AML-193 (cell line): ENCODE data around the gene KIAA1217.
"Not testable (repeated sequence)": the region's sequence is repeated elsewhere in the genome, so short reads cannot be mapped to it uniquely, and the experiment has no call there.

Experiments used
- DNase-seq, 2 experiments: peaks; one replicate each; lab custom pipeline; 2025; lab: John Stamatoyannopoulos, UW

Gene KIAA1217

DNA sequence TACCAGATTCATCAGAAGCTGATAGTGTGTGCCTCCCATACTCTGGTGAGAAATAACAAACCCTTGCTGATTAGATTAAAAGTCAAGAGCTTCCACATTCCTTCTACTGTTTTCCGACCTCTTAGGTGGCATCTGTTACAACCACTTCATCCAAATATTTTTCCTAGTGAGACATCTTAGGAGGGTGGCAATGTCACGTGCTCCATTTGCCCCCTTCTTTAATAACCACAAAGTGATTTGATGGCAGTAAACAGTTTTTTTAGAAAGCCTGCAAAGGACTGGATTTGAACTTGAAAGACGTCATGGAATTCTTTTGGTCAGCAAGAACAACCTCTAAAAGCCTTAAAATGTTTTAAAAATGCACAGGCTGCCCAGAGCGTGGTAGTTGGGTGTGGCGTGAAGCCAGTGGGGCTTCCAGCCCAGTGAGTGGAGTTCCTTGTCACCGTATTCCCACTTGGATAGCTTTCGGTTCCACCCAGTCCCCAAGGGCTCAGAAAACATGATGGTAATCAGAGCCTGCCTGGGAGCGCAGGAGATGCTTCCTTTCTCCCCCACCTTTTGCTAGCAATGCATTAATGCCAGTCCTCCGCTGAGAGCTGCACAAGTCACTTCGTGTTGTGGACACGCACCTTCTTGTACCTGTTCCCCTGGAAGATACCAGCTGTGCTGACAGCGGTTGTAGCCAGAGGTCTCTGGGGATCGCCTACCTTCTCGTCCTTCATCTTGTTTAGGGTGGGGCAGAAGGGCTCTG lies 256.4 kb downstream of the KIAA1217 start:
- DNase-seq = no peak

DNA sequence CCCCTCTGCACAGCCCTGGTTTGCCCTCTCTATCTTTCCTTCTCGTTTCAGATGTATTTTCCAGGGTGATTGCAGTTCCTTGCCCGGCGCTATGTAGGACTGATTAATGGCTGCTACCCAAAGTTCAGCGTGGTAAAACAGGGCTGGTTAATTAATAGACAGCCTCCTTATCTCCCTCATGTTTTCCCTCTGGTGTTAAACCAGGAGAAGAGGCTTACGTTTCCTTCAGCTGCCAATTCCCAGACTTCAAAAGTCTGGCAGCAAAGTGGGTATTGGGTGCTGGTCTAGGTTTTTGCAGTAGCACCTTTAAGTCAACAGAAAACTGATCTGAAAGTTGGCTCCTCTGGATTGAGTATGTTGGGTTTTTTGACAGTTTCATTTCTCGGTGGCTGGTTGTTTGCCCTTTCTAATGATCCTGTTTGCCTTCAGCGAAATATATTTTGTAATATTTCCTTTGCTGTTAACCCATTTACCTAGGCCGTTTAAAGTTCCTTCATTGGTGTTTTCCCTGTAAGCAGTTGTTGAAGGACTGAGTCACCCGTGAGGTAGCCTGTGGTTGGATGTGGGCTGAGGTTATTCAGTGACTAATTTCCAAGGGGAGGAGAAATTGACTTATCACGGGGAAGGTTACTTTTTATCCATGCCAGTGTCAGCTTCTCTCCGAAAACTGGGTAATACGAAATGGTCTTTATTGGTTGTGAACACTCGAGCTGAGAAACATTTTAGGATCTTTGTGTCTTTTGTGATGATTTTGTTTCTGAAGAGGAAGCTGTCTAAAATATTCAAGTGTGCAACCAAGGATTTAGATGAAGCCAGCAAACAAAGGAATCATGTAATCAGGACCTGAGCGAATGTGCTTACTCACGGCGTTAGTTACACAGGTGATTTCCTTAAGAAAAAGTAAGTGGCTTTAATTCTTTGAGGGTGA lies 257.2 kb downstream of the KIAA1217 start:
- DNase-seq = peak; percentile 92 to 93

DNA sequence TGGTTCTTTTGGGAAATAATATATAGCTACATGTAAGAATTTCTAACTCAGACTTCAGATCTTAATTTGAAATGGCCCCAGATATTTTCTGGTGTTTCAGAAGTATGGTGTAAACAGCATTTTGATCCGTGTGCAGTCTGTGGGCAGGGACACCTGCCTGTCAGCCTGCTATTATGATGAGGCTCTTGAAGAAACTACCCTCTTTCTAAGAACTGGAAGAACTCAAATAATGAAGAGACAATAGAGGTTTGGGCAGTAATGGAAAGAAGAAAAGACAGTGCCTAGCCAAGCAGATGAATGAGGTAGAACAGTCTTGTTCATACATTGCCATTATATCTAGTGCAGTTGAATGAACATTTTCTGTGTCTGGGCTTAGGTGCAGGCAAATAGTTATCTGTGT lies 258.2 kb downstream of the KIAA1217 start:
- DNase-seq = peak; percentile 17 to 22

DNA sequence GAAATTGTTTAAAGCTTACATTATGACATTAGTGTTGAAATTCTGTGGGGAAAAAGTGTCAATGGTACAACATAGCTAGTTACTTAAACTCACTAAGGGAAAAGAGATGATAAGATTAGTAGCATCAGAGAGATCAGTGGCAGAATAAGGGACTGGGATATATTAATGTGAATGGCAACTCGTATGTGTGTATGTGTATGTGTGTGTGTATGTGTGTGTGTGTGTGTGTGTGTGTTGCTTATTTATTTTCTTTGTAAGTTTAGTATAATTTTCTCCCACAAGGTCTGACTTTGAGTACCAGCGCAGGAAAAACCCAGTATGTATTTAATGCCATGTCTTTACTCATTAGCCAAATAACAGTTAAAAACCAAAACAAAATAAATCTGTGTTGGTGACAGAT lies 258.7 kb downstream of the KIAA1217 start:
- no peak for DNase-seq

DNA sequence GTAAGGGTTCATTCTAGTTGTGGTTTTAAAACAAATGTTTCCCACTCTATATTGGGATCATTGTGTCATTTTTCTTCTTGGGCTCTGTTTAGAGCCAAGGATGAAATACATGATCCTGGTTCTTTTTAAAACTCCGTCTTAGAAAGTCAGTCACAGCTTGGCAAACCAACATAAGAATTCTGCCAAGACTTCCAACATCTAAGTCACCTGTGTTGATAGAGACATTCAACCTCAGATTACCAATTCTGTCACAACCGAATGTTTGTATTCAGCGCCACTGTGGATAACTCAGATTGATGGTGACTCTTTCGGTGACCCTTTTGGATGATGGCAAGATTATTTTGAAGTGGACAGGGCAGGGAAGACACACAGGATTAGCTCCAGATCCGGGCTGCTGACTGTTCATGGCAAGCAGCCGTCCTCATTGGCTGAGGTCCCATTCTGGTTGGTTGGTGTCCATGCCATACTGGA lies 259.4 kb downstream of the KIAA1217 start:
- no peak for DNase-seq

DNA sequence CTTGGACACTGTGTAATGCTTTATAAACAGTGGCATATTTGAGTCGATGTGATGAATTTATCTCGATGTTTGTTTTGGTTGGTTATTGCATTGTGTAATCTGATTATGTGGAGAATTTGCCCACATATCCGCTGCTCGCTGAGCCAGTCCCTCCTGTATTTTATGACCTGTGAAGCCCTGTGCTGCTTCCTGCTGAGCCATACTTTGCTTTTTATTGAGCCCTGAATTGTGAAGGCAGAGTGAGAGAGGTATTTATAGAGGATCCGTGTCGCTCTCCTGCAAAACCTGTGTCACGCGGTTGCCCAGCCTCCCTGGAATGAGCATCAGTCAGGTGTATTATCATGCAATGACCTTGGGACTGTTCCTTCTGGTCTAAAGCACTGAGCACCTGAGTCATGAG lies 261.1 kb downstream of the KIAA1217 start:
- no peak for DNase-seq

DNA sequence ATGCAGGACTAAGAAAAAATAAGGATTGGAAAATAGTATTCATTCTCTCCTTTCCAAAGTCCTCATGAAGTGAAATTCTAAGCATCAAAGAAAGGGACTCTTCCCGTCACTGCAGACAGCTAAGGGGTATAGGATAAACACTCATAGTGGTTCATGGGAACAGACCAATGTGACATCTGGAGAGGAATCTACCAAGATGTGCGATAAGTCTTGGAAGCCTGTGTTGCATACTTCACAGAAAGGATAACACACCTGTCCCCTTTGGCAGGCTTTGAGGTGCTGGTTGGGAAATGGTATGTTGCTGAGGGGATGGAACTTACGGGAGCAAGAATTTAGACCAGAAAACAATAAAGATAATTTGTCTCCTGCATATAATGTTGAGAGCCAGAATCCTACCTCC lies 266.7 kb downstream of the KIAA1217 start:
- no peak for DNase-seq

DNA sequence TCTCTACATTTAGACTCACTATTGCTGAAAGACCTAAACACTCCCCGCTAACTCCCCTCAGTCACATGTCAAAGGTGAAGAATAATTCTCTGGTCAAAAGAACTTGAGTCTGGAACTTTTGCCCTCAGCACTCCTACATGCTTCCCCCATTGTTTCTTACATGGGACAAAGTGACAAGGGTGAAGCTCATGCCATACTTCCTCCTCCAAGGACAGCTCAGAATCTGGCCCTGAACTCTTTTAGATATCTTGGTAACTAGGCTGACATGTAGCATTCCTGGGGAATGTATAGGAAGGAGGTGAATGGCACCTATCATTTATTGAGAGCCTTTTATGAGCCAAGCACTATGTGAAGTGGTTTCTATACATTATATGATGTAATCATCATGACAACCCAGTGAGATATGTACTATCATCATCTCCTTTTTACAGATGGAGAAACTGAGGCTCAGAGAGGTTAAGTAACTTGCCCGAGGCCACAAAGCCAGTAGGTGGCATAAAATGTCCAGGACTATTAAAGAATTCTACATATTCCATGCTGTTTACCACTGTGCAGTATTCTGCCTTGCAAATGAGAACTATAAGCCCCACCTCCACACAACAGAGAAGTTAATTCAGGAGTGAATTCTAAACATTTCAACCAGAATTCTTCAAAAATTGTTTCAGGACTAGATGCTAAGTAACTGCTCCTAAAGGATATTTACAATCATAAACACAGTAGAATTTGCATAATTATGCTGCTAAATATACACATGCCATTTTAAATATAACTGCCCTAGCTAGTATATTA lies 268.2 kb downstream of the KIAA1217 start:
- no peak for DNase-seq

DNA sequence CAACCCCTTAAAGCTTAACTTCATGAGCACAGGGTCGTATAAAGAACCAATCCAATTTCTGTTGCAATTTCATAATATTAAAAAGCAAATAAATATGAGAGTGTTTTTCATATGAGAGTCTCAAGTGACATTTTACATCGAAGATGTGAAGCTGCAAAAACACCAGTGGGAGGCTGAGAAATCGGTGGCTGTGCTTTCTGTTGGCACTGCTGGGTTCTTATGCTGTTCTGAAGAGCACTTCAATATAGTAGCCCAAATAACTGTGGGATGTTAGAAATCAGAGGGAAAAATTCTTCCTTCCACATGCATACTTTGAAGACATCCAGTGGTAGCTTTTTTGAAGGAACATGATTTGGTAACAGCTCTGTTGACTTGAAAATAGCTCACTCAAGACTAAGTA lies 269.0 kb downstream of the KIAA1217 start:
- DNase-seq = no peak

DNA sequence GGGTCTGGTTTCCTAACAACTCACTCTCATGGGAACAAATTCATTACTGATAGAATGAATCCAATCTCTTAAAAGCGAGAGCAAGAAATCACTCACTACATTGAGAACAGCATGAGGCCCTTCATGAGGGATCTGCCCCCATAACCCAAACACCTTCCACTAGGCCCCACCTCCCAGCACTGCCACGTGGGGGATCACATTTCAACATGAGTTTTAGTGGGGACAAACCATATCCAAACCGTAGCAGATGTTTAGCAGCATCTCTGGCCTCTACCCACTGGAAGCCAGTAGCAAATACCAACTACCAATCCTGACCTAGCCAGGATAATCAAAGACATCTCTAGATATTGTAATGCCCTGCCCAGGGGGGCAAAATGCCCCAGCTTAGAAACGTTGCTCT lies 270.9 kb downstream of the KIAA1217 start:
- no peak for DNase-seq

DNA sequence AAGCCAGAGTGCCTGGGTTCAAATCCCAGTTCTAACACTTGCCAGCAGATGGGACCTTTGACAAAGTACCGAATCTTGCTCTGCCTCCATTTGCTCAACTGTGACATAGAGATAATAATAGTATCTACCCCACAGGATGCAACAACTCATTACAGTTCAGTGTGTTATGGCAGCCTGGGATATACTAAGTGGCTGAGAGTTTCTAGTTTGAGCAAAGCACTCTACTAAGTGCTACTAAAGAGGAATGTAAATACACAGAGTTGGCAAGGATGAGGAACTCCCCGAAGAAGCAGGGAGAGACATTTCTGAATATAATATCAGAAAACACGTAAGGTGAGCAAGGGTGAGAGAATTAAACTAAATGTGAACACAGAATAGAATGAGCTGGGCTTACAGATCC lies 271.5 kb downstream of the KIAA1217 start:
- DNase-seq = no peak

DNA sequence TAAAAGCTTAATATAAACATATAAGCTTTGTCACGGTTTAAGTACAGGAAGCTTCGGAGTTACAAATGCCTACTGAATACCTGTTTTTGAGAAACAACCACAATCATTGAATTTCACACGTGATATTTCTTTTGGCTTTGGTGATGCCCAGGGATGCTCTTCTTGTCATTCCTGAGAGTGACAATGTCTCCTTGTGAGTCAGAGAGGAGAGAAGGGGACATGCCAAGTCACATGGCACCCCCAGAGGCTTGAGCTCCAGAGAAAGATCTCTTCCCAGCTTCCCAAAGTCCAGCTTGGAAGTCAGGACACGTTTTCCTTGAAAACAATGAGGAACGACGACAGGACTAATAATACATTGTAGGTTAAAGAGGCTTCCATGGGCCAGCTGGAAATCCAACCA lies 272.3 kb downstream of the KIAA1217 start:
- DNase-seq = no peak

DNA sequence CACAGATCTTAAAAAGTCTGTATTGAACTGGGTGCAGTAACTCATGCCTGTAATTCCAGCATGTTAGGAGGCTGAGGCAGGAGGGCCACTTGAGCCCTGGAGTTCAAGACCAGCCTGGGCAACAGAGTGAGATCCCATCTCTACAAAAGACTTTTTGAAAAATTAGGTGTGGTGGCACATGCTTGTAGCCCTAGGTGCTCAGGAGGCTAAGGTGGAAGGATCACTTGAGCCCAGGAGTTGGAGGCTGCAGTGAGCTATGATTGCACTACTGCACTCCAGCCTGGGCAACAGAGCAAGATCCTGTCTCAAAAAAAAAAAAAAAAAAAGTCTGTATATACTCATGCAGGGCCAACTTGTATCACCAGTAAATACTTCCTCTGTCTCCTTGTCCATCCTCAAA lies 273.8 kb downstream of the KIAA1217 start:
- DNase-seq = not testable (repeated sequence)

DNA sequence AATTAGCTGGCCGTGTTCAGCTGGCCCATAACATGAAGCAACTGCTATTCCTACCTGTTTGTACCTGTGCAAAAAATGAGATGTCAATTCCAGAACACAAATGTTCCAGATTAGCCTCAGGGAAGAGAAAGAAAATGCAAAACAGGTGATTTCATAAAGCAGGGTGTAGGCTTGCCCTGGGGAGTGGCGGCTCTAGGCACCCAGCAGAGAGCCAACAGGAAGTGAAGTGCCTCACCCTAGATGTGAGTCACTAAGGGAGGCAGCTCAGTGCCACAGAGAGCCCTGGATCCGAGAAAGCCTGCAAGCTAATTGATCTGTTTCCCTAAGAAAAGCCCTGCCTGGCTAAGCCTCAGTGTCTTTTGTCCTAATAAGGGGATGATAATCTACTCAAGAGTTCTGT lies 274.8 kb downstream of the KIAA1217 start:
- peak; percentile 61 to 82 for DNase-seq

DNA sequence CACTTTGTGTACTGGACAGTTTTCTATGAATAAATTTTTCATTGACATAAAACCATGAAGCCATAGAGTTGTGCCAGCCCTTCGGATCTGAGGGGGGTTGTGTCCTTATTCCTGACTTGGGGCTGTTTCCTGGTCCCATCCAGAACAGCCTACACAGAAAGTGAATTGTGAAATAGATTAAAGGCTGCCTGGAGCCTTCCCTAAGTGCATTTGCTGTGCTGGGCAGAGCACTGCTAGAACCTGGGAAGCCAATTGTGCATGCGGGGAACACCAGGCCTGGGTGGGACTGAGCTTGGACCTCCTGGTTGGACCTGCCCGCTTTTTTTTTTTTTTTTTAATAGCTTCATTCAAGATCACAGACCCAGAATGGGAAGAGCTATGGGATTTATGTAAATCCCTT lies 275.8 kb downstream of the KIAA1217 start:
- no peak for DNase-seq

DNA sequence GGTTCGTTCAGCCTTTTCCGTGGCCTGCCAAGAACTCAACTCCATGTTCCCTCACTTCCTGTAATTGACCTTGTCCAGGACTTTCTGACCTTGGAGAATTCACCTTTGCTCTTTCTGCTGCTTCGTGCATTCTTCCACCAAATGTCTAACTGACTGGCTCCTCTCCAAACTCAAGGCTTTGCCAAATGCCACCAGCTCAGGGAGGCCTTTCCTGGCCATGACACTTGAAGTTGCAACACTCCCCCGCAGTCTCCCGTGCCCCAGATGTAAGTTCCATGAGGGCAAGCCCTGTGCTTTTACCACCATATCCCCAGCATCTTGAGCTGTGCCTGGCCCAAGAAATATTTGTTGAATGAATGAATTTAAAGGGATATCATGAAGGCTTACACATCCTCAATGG lies 276.4 kb downstream of the KIAA1217 start:
- no peak for DNase-seq

DNA sequence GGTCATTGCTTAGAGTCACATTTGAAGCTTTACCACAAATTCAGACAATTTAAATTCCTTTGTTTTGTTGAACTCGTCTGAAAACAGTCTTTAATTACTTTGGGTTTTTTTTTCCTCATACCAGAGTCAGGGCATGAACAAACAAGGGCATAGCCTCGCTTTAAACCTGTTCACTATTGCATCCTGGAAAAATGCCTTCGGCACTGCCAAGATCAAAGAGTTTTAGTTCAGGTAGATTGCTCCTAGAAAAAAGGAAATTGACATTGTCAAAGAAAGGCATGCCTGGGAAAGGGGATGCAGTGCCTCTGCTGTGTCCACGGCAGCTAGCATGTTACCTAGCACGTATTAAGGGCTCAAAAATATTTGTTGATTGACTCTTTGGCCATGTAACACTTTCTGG lies 279.7 kb downstream of the KIAA1217 start:
- no peak for DNase-seq

DNA sequence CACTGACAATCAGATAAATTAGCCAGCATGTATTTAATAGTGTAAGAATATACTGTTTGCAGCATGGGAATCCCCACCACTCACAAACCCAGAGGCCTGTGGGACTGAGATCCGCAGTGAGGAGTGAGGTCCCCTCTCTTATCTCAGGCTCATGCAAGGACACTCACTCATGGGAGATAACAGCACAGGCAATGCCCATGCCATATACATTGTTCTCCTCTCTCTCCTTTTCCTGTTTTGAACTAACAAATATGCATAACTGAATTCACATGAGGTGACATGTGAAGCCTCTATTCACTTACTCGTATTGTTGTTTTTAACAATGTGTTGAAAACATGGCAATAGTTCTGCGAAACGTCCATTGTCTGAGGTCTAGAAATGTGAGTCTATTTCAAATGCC lies 284.2 kb downstream of the KIAA1217 start:
- DNase-seq = no peak

DNA sequence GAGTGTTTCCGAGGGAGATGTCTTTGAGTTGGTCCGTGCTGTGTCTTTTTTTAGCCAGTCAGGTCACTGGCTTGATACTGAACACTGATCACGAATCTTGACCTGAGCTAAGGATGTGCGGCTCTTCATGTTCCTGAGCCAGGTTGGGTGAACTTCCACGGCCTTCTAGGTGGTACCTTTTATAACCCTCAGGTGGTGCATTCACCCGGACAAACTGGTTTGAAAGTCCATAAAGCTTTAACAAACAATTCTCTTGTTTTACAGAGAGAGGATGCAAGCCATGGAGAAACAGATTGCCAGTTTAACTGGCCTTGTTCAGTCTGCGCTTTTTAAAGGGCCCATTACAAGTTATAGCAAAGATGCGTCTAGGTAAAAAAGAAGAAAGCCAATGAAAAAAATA lies 285.3 kb downstream of the KIAA1217 start:
- DNase-seq = no peak

DNA sequence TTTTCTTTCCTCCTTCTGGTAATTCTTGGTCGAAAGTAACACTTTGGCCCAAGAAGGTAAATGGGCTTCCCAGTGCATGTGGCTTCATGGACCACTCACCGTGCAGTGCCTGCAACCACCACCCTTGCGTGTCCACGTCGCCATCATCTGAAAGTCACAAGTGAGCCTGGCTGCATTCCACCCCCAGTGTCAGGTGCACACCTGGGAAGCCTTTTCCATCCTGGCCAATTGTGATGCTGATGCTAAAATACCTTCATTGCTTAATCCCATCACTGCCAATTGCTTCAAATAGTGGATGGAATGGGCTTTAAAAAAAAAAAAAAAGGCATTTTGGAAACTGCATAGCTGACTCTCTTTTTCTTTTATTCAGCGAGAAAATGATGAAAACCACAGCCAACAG lies 285.8 kb downstream of the KIAA1217 start:
- no peak for DNase-seq

DNA sequence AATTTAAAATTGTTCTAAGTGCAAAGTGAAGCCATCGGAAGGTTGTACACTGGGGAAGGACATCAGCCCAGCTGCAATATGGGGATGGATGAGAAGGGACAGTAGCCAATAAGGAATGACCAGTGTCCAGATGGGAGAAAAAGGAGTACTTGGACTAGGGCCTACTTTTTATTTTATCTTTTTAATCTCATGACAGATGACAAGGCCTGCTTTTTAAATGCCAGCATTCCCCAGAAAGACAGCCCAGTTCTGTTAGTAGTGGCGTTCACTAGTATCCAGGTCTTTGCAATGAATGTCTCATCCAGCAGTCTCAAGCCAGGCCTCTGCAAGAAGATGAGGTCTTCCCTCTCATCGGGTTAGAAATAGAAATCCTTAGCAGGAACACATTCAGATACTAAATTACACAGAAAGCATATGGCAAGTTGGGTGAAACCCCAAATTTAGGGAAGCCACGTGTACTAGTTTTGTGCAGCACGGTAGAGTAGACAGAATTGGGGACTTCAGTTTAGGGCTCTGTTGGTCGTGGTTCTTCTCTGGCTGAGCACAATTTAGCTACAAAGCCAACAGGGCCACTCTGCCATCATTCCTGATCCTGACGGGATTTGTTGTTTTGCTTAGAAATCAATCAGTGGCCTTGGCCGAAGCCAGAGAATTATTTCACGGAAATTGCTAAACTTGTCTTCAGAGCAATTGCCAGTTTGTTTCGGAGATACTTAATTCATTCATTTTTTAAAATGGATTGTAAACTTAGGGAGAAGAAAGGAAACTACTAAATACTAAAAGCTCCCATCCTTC lies 286.9 kb downstream of the KIAA1217 start:
- no peak for DNase-seq

DNA sequence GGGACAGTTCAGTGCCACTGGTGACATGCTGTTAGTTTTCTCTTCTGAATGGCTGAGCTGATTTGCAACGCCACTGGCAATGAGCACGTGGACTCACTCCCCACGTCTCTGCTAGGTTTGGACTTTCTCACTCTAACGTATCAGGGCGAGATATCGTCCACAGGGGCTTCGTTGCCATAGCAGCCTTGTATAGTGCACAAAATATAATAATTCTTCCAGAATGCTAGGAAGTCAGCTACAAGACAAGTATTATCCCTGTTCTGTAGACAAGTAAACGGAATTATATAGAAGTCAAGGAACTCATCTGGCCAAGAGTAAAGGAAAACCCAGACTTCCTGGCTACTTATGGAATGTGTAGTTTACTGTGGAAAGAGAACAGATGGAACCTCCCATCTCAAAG lies 288.0 kb downstream of the KIAA1217 start:
- DNase-seq = no peak
